ENCODE results near the gene ASCL2.

ASCL2 gene, protein sequence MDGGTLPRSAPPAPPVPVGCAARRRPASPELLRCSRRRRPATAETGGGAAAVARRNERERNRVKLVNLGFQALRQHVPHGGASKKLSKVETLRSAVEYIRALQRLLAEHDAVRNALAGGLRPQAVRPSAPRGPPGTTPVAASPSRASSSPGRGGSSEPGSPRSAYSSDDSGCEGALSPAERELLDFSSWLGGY

DNA sequence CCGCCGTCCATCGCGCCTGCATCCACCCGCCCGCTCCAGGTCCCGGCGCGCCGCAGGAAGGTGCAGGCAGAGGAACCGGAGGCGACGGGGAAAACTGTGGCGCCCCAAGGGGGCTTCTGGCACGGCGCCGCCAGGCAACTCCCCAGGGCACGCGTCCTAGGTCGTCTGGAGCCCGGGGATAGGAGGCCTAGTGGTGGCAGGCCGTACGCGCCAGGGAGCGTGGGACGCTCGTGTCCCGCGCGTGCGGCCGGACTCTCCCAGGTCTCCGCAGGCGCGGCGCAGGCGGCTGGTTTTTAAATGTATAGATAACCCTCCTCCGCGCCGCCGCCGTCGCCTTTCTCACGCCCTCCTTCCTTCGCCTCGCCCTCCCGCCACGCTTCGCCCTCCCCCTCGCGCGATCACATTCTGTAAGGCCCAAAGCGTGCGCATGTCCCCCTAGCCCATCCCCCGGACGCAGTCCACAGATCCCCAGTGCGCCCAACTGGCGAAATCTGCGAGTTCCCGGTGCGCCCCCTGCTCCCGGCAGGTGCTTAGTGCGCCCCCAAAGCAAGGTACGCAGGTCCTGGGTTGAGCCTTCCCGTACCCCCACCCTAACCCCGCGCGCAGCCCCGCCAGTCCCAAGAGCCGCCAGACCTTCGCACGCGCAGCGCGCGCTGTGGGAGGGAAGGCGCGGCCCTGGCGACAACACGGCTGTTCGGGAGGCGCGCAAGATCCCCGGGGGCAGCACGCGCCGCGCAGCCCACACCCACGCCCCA is at the start of gene ASCL2:
TSS of gene ASCL2 (minus strand) at position 267 of the 755 bp plus-strand sequence. CDS start at position 11, 256 bp downstream.
- no peak for DNase-seq

DNA sequence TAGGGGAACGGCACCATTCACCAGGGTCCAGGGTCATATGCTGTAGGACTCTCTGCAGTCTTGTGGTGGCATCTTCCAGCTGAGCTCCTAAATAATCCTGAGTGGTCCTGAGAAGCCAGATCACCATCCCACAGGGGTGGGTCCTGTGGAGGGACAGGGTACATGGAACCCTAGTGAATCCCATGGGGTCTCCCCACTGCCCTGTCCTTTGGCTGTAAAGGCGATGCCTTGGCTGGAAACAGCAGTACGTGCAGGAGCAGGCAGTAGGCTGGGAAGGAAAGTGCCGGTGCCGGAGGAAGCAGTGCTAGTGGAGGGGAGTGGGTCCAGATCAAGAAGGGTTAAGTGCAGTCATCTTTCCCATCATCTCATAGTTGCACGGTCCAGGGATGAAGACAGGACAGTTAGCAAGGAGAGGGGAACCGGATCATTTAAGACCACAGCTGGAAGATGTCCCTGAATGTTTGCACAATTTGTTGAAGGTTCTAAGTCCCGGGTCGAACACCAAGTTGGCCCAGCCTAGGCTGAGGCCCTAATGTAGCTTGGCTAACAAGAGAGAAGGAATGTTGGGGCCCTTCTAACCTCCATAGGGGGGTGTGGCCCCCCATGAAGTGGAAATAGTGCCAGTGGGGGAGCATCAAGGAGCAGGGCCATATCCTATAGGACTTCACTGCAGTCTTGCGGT is 49.5 kb upstream of the ASCL2 start:
- DNase-seq: no peak

DNA sequence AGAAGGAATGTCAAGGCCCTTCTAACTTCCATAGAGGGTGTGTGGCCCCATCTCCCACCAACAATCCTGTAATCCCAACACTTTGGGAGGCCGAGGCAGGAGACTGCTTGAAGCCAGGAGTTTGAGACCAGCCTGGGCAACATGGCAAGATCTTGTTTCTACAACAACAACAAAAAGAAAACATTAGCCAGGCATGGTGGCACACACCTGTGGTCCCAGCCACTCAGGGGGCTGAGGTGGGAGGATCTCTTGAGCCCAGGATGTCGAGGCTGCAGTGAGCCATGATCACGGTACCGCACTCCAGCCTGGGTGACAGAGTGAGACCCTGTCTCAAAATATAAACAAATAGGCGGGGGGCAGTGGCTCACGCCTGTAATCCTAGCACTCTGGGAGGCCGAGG is 48.3 kb upstream of the ASCL2 start:
- DNase-seq: no peak

DNA sequence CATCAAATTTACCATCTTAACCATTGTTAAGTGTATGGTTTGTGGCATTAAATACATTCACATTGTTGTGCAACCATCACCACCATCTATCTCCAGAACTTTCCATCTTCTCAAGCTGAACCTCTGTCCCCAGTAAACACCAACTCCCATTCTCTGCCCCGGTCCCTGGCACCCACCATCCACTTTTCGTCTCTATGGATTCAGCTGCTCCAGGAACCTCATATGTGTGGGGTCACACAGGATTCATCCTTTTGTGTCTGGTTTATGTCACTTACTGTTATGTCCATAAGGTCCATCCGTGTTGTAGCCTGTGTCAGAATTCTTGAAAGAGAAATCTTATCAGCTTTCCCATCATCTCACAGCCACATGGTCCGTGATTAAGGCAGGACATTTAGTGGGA is 47.7 kb upstream of the ASCL2 start:
- DNase-seq: no peak

DNA sequence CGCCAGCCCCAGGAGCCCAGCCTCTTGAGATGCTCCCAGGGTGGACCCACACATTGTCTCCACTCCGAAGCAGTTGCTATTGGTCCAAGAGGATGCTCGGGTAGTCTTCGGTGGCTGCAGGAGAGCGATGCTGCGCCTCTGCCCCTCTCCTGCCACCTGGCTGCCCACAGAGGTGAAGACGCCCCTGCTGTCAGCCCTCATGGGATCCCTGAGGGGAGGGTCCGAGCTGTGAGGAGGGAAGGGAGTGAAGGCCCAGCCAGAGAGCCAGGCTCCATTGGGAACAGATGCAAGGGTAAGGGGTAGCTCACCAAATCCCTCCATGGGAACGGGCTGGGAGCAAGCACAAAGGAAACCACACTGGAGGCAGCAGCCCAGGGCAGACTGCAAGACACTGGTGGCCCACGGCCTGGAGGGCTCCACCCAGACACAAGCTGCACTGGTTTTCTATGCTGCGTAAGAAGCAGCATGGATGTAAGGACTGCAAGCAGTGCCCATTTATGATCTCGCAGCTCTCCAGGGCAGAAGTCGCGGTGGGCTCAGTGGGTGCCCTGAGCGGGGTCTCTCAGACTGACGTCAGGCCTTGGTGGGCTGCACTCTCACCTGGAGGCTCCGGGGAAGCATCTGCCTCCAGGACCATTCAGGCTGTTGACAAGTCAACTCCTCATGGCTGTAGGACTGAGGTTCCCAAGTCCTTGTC is 47.1 kb upstream of the ASCL2 start:
- DNase-seq: no peak

DNA sequence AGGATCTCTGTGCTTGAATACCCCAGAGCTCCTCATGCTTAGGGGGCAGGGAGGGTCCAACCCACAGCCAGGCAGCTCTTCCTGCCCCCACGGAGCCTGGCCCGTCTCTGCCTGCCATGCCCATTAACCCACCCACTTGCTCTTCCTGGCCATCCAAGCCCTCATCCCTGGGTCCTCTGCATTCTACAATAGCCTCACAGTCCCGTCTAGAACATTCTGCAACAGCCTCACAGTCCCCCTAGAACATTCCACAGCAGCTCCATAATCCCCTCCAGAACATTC is 46.5 kb upstream of the ASCL2 start:
- no peak for DNase-seq

DNA sequence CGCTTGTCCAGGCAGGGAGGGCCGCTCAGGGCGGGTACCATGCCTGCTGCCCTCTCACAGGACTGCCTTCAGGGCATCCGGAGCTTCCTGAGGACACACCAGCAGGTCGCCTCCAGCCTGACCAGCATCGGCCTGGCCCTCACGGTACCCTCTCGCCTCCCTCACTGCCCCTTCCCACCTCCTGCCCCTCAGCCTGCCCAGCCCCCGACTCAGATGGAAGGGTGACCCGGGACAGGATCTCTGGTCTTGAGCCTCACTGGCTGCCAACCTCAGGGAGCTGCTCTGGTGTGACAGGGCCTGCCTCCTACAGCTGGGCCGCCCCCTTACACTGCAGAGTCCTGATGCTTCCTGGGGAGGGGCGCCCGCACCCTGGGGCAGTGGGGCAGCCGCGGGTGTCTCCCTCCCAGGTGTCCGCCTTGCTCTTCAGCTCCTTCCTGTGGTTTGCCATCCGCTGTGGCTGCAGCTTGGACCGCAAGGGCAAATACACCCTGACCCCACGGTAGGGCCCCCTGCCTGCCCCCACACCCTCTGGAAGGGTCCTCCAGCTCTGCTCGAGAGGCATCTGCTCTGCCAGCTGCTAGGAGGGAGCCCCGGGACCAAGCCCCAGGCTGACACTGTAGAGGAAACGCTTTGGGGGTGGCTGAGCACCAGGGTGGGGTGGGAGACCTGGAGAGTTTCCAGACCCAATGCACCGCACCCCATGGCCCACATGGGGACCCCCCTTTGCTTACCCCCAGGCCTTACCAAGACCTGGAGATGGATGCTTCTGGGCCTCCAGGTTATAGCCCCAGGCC is 46.0 kb upstream of the ASCL2 start:
- DNase-seq: no peak

DNA sequence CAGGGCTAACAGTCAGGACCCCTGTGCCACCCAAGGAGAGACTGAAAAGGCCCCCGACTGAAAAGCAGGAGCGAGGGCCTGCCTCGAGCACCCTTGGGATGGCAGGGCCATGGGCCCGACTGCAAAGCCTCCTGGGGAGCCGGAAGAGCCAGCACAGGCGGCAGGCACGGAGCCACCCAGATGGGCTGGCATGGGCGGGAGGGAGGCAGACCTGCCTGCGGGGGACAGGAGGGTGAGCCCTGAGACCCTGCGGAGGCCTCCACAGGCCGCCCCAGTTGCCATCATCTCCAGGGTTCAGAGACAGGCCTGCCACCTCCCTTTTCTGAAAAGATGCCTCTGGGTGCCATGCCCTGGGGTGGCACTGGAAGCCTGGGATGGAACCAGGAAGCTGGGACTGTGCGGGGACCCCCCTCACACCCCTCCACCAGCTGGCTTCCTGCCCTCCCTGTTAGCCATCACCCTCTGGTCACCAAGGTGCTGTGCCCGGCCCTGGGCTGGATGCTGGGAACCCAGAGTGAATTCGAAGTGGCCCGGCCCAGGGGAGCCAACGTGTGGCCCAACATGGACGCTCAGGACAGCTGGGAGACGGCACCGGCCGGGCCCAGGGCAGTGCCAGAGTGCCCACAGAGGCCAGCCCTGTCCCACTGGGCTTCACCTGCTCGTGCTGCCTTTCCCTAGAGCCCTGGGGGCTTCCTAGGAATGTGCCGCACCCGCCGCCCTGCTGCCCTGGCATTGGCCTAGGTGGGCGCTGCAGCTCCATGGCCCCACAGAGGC is 45.2 kb upstream of the ASCL2 start:
- DNase-seq: no peak

DNA sequence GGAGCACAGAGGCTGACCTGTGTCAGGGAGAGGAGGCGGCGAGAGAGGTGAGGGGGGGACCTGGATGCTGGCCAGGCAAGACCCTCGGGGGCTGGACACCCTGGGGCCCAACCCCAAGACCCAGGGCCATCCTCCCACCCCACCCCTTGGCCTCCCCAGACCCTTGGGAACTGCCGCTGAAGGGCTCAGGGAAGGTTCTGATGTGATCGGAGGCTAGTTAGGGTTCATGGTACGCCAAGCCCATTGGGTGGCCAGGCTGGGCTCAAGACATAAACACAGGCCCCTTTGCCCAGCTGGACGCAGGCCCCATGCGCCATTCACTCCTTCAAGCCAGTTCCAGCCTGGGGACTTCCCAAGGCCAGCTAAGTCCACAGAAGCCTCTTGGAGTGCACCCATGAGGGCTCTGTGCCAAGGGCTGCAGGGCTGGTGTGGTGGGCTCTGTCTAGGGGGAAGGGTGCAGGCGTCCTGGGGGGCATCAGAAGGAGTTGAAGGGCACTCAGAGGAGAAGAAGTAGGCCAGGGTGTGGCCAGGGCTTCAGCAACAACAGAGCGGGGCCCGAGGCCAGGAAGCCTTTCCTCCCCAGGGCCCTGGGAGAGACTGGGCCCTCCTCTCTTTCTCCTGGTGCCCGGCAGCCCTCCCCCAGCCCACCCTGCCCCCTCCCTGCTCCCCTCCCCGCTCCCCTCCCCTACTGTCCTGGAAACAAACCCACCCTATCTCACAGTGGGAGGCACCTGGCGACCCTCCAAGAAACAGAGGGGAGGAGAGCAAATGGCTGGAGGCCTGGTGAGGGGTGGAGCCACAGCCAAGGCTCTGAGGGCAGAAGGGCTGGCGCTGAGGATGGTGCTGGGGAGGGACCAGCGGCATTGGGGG is 44.4 kb upstream of the ASCL2 start:
- no peak for DNase-seq

DNA sequence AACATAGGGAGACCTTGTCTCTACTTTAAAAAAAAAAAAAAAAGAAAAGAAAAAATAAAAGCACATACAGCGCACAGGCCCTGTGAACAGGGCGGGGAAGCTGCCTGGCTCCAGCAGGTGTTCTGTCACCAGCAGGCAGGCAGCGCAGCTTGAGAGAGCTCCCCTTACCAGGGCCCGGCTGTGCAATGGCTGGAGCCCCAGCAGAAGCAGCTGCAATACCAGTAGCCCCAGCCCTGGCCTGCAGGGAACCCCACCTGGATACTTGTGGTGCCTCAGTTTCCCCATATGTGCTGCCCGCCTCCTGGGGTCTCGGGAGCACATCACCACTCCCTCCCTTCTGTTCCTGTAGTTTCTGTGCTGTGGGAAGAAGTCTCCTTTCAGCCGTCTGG is 43.7 kb upstream of the ASCL2 start:
- no peak for DNase-seq

DNA sequence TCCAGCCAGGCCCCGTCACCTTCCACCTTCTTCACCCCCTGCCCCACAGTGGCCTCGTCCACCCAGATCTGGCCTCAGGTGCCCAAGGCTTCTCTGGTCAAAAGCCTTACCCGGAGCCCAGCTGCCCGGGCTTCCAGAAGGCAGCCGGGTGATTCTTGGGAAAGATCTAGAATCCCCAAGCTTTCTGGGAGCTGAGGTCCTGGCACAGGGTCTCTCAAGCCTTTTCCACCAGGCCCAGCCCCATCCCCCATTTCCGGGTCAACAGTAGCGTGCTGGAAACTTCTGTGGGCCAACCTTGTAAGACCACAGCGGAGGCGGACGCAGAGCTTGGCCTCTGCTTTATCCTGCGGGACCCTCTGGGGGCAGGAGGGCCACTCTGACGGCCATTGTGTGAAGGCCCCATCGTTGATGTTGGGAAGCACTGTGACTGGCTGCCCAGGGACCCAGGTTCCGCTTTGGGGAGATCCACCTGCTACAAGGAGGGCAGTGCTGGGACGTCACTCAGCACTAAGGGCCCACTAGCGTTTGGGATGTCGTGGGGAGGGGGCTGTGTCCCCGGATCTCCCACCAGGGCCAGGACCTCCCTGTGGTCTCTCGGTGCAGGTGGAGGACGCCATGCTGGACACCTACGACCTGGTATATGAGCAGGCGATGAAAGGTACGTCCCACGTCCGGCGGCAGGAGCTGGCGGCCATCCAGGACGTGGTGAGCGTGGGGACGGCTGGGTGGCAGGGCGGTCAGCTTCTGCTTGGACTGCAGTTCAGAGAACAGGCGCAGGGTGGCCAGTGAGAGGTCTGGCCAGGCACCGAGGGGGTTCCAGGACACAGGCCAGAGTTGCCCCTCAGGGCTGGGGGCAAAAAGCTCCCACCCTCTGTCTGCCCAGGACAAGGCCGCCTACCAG is 42.9 kb upstream of the ASCL2 start:
- no peak for DNase-seq

DNA sequence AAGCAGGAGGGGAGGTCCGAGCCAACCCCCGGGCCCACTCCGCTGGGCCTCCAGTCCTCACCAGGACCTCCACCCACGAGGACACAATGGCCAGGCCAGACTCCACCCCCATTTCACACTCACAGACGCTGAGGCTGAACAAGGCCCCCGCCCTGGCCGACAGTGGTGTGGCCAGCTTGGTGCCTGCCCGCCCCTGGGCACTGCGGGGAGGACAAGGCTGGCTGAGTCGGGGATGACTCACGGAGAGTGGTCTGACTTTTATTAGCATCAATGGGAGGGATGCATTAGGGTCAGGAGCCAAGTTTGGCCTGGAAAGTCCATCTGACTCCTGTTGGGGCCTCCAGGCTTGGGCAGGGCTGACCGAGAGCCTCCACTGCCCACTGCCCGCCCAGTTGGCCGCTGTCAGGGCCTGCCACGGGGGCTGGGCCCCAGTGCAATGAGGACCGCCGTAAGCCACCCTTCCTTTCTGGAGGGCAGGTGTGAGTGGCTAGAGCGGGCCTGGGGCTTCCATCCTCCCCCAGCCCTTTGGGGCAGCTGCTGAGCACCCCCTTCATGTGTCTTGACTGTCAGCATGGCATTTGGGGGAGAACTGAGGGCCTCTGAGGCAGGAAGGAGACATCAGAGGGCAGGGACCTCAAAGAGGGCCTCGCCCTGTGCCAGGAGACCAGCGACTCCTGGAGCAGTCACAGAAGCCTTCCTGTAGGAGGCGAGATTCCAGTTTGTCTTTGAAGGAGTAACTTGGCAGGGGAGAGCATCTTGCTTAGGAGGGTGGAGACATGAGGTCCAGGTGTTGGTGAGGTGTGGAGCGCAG is 42.0 kb upstream of the ASCL2 start:
- DNase-seq: no peak

DNA sequence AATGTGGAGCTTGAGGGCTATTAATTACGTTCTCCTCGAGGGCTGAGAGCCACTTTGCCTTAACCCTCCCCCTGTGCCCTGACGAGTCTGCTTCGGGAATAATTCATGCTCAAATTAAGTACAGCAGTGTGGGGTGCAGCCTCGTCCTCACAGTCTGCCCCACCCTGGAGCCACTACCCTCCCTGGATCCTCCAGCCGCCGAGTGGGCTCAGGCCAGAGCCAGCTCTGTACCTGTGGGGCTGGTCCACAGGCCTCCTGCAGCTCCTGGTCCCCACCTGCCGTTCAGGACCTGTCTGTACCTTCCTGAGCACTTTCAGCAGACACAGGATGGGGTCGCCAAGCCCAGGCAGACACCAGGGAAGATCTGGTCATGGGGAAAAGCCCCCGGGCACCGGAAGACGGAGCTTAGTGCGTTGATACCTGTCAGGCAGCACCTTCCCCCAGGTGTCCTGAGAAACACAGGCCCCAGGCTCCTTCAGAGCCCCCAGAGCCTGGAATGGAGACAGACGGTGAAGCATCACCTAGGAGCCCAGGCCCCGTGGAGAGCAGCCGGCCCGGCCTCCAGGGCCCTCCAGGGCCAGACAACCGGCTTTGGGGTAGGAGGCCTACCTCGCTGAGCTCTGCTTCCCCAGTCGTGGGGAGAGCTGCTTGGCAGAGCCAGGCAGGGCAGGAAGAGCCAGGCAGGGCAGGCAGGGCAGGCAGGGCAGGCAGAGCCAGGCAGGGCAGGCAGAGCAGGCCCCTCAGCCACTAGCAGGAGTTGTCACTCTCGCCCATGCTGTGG is 41.2 kb upstream of the ASCL2 start:
- DNase-seq: no peak

DNA sequence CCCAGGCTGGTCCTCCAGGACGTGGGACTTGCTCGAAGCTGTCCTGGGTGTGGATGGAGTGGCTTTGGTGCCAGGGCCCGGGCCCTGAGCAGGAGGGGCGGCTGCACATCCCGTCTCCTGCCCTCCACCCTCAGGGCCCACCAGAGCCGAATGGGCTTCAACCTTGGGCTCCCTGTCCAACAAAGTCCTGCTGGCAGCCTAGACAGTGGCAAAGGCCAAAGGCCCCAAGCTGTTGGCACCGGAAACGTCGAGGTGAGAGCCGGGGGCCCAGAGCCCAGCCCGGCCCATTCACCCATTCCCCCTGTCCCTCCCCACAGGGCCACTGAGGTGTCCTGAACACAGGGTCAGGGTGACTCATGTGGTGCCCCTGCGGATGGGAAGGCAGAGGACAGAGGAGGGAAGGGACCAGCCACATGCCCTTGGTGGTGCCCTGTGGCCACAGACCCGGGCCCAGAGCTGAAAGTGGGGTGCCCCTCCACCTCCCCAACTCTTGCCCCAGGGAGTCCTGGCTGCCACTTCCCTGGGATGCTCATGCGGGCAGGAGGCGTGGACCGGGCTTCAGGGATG is 40.5 kb upstream of the ASCL2 start:
- DNase-seq: no peak

DNA sequence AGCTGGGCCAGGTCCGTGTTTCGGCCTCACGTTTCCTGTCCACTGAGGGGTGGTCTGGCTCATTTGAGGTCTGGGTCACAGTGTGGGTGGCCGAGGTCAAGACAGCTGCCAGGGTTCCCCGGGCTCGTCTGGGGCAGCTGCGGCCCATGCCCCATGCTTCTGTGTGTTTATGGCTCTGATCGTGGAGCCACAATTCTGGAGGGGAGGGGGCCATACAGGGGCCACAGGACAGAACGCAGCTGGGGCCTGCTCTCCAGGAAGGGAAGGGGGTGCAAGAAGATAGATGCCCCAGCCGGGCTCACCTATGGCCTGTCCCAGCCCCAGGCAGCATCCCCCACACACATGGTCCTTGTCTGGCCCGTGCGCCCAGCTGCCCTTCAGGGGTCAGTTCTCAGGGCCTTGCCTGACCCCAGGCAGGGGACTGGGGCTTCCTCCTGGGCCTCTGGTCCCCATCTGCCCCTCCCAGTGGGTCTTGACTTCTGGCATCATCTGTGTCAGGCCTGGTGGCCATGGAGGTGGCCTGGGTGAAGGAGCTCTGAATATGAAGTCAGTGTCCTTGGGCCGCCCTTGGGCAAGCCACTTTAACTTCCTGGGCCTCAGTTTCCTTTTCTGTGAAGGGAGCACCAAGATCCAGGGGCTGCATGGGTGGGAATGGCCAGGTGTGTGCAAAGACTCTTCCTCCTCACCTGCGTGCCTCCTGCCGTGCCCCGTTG is 39.8 kb upstream of the ASCL2 start:
- no peak for DNase-seq

DNA sequence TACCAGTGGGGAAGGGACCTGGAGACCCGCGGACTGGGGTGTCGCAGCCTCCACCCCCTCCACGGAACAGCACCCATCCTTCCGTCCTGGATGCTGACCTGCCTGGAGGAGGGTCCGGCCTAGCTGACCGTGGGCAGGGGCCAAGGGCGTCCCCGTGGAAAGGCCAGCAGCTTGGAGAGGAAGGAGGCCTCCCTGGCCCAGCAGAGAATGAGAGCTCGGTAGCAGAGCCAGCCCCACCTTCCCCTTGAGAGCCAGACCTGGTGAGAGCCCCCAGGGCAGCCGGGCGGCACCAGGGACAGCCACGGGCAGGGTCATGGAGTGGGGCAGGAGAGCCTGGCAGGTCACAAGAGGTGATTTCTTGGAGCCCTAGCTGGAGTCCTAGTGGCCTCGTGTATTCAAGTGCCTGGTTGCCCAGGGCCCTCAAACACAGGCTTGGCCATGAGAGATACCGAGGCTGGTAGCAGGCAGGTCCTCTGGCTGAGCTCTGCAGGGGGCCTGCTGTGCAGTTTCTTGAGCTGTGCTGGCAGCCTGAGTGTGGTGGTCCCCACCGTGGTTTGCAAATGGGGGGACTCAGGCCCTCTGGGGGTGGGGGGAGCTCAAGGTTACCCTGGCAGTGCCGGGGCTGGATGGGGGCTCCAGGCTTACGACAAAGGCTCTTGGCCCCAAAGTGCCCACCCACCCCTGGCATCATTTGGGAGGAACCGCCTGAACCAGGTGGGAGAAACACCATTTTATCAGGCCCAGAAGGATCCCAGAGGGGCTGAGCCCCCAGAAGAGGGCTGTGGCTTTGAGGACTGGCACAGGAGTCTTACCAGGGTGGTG is 39.1 kb upstream of the ASCL2 start:
- no peak for DNase-seq

Data from activated CD4-positive, alpha-beta T cell treated with anti-CD3 and anti-CD28 coated beads, Interleukin-2, amount 50 U/mL, for 1 hour (primary cell).